Caco-2 (cell line): ENCODE data around the gene BOLA1. TPM values are rescaled to one million over a fixed set of nuclear protein-coding genes. Genes with fewer than 3 reads are reported as not detected.

ENCODE experiments used
- BruUV-seq: library from RNA; stranded (reverse); fragments of 400-500 nt; replicated peaks from 2 replicates; lab custom pipeline; 2021; lab: Mats Ljungman, UMichigan
- CTCF ChIA-PET: fragments of 300-600 bp; sonication (Branson Sonifier 250); formaldehyde crosslinking; loops from one replicate; lab custom pipeline; 2022; ENCODE audit warnings: antibody characterized with exemption; lab: Charles Lee
- POLR2A ChIA-PET: fragments of 300-600 bp; sonication (Branson Sonifier 250); formaldehyde crosslinking; loops from one replicate; lab custom pipeline; 2022; ENCODE audit warnings: antibody characterized with exemption; lab: Charles Lee
- DNase-seq, 2 experiments: peaks; one replicate each; pipeline versions ENCODE4 v3.0.0 to v3.0.0-alpha.2; 2020 to 2022
- H3K27me3 ChIP-seq: replicated peaks from 2 replicates; pipeline ENCODE4 v1.6.0; 2011; ENCODE audit warnings: low read length; ENCODE audit not compliant: control insufficient read depth, insufficient read depth
- H3K36me3 ChIP-seq: 2 replicates; pipeline ENCODE4 v1.5.1; 2011; ENCODE audit warnings: low read length; ENCODE audit not compliant: control insufficient read depth, insufficient read depth
- H3K4me1 ChIP-seq: fragments of 250-450 bp; sonication (Bioruptor Pico); 2 replicates; pipeline ENCODE4 v1.5.1; 2020; ENCODE audit warnings: mild to moderate bottlenecking
- H3K4me3 ChIP-seq: 2 replicates; pipeline ENCODE4 v1.5.1; 2011; ENCODE audit warnings: low read depth, mild to moderate bottlenecking, control low read depth, low read length
- H3K9me3 ChIP-seq: fragments of 250-450 bp; sonication (Bioruptor Pico); 2 replicates; pipeline ENCODE4 v1.5.1; 2020; ENCODE audit warnings: mild to moderate bottlenecking, moderate library complexity
- H3K27ac Mint-ChIP-seq: one replicate; pipeline ENCODE4 v1.8.0; 2022; ENCODE audit warnings: mixed read lengths; ENCODE audit not compliant: unreplicated experiment
- H3K27me3 Mint-ChIP-seq: one replicate; pipeline ENCODE4 v1.8.0; 2022; ENCODE audit warnings: mixed read lengths; ENCODE audit not compliant: insufficient read depth, unreplicated experiment
- H3K36me3 Mint-ChIP-seq: one replicate; pipeline ENCODE4 v1.8.0; 2022; ENCODE audit warnings: mild to moderate bottlenecking, mixed read lengths; ENCODE audit not compliant: insufficient read depth, unreplicated experiment
- H3K4me1 Mint-ChIP-seq: one replicate; pipeline ENCODE4 v1.8.0; 2022; ENCODE audit warnings: low read depth, mixed read lengths; ENCODE audit not compliant: unreplicated experiment
- H3K4me3 Mint-ChIP-seq: one replicate; pipeline ENCODE4 v1.8.0; 2022; ENCODE audit warnings: mild to moderate bottlenecking, moderate library complexity, mixed read lengths; ENCODE audit not compliant: unreplicated experiment
- H3K9me3 Mint-ChIP-seq: one replicate; pipeline ENCODE4 v1.8.0; 2022; ENCODE audit warnings: mixed read lengths; ENCODE audit not compliant: unreplicated experiment
- CTCF ChIP-seq, 2 experiments: fragments of 200-600 bp in 1 of 2; IDR thresholded peaks; 1 replicate in 1 of 2; 2 replicates in 1 of 2; pipeline versions ENCODE4 v1.5.1 to v1.8.0; 2011 to 2022; ENCODE audit warnings: antibody characterized with exemption in 1 of 2, control low read depth in 1 of 2, inconsistent platforms in 1 of 2, low read depth in 1 of 2, low read length in 1 of 2, mild to moderate bottlenecking in 1 of 2, moderate library complexity in 1 of 2; ENCODE audit not compliant: insufficient read depth in 1 of 2, severe bottlenecking in 1 of 2, unreplicated experiment in 1 of 2
- intact Hi-C: fragments of 100-400 bp; cut with micrococcal nuclease; formaldehyde crosslinking; loops from one replicate; pipeline ENCODE4 v1.10.0; 2022; ENCODE audit not compliant: unreplicated experiment
- total RNA-seq: library from RNA; stranded (reverse); gene quantifications from 2 replicates; pipeline ENCODE4 v1.2.3, GENCODE V29; 2022

BOLA1 gene
- total RNA-seq, 1 experiment from 2014 or later: 22.7 TPM

GRCh38 chr1:149927056-149927562, 27.7 kb downstream of the BOLA1 start:
- intact Hi-C loops: loop anchor here (1.0 kb wide), 1 partner anchor 28 kb away; the partner anchor contains the start of gene BOLA1
- ChIA-PET CTCF (no interaction called here), POLR2A (no interaction called here)
- Mint-ChIP-seq H3K4me3 (peak overlapping the region; percentile 91), H3K27ac (peak overlapping the region; percentile 94), H3K4me1 (peaks cover 11% of the 10 kb centered on the region), H3K36me3 (peaks cover 64% of the 10 kb centered on the region), H3K9me3 (no peaks in the 10 kb centered on the region), H3K27me3 (no peaks in the 10 kb centered on the region)
- no peaks in the 10 kb centered on the region for H3K27me3 ChIP-seq
- H3K4me3 ChIP-seq: peak overlapping the region; percentile 99
- H3K4me1 ChIP-seq: peaks cover 9% of the 10 kb centered on the region
- BruUV-seq: no TSS peak
- H3K9me3 ChIP-seq: no peaks in the 10 kb centered on the region
- no peak for TF ChIP-seq CTCF (IDR thresholded peaks at IDR 0.05; ENCODE audit: insufficient read depth in 1 of 2, low read depth in 1 of 2, low read length in 1 of 2, severe bottlenecking in 1 of 2, unreplicated experiment in 1 of 2)
- H3K36me3 ChIP-seq: peaks cover 2% of the 10 kb centered on the region; the same call in 1 of the 2 replicates
- no peak for DNase-seq

DNA sequence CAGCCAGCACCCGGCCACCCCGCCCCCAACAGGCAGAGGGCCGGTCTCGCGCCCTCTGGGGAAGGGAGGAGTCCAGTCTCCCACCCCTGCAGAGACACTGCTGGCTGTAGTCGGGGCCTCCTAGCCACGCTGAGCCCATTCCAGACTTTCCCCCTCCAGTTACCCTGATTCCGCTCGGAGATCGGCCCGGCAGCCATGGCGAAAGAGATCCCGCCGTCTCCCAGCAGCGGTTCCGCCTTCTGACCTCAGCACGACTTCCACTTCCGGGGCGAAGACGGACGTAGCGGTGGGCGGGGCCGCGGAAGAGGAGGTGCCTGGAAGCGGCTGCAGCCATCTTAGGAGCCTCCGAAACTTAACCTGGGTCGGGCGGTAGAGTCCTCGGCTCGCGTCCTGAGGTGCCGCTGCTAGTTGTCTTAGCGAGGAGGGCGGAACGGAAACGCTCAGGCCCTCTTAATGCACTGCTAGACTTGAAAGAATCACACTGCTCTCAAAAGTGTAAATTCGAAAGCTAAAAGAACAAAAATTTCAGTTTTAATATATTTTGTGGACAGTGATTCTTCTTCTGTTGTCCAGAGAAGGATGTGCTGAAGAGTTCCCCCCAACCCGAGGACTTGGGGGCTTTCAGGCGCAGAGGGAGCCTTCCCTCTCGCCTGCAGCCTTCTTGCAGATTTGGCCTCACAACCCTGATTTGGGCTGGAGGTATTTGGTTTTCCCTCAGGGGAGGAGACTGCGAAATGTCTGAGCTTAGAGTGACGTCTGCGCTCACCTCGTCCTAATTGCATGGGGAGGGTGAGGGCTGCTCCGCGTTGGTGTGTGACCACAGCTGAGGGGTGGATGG, 28.4 kb downstream of the BOLA1 start, which contains the start of gene SF3B4:
TSS of gene SF3B4 (minus strand) at position 241 of the 838 bp plus-strand sequence. CDS start at position 197, 44 bp downstream.
- peaks cover 9% of the 10 kb centered on the region for H3K4me1 ChIP-seq
- H3K4me3 Mint-ChIP-seq: peak within 1 kb of the TSS; percentile 91
- POLR2A ChIA-PET: interaction anchor here (0.8 to 1.2 kb wide), 7 partner anchors 9 to 769 kb away, joined by 3 to 21 read pairs (median 4); partner anchors contain the start of genes GOLPH3L and MTMR11
- CTCF ChIA-PET: interaction anchor here (0.7 to 1.6 kb wide), 5 partner anchors 10 to 260 kb away, joined by 3 to 5 read pairs (median 4); a partner anchor contains a TSS
- H3K4me1 Mint-ChIP-seq: peaks cover 11% of the 10 kb centered on the region
- H3K9me3 Mint-ChIP-seq: no peaks in the 10 kb centered on the region
- H3K27me3 Mint-ChIP-seq: no peaks in the 10 kb centered on the region
- peak within 1 kb of the TSS; percentile 99 for H3K4me3 ChIP-seq
- no peak for TF ChIP-seq CTCF (IDR thresholded peaks at IDR 0.05; ENCODE audit: insufficient read depth in 1 of 2, low read depth in 1 of 2, low read length in 1 of 2, severe bottlenecking in 1 of 2, unreplicated experiment in 1 of 2)
- H3K27me3 ChIP-seq: no peaks in the 10 kb centered on the region
- peaks cover 2% of the 10 kb centered on the region; the same call in 1 of the 2 replicates for H3K36me3 ChIP-seq
- intact Hi-C loops: loop anchor here (1.0 kb wide), 2 partner anchors 28 to 39 kb away; partner anchors contain the start of gene BOLA1
- H3K36me3 Mint-ChIP-seq: peaks cover 57% of the 10 kb centered on the region
- BruUV-seq: TSS peak; percentile 96
- peak within 1 kb of the TSS; percentile 94 for H3K27ac Mint-ChIP-seq
- no peaks in the 10 kb centered on the region for H3K9me3 ChIP-seq
- DNase-seq: peak; percentile 94 to 95

DNA sequence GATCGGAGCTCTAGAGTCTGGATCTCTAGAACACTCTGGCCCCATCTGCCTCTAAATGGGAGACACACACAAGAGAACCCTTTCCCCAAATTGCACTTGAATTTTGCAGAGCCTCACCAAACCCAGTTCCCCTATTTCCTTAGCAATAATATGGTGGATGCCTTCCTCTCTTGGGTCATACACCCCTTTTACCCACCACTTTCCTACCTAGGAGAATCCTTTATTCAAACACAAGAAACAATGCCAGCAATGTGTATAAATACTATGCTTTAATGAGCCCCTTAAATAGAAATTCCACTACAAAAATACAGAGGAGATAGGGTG, 29.0 kb downstream of the BOLA1 start:
- no peaks in the 10 kb centered on the region for H3K27me3 Mint-ChIP-seq
- intact Hi-C loops: loop anchor here (1.0 kb wide), 1 partner anchor 40 kb away; no protein-coding TSS in a partner anchor
- ChIA-PET CTCF (interaction anchor here (0.7 to 1.6 kb wide), 5 partner anchors 9 to 259 kb away, joined by 3 to 5 read pairs (median 4); a partner anchor contains a TSS), POLR2A (interaction anchor here (0.8 to 1.2 kb wide), 7 partner anchors 8 to 768 kb away, joined by 3 to 21 read pairs (median 4); partner anchors contain the start of genes GOLPH3L and MTMR11)
- H3K4me1 ChIP-seq: peaks cover 9% of the 10 kb centered on the region
- no TSS peak for BruUV-seq
- no peak for TF ChIP-seq CTCF (IDR thresholded peaks at IDR 0.05; ENCODE audit: insufficient read depth in 1 of 2, low read depth in 1 of 2, low read length in 1 of 2, severe bottlenecking in 1 of 2, unreplicated experiment in 1 of 2)
- peak overlapping the region; percentile 91 for H3K4me3 Mint-ChIP-seq
- H3K27me3 ChIP-seq: no peaks in the 10 kb centered on the region
- peaks cover 52% of the 10 kb centered on the region for H3K36me3 Mint-ChIP-seq
- DNase-seq: no peak
- H3K4me1 Mint-ChIP-seq: peaks cover 11% of the 10 kb centered on the region
- H3K36me3 ChIP-seq: peaks cover 2% of the 10 kb centered on the region; the same call in 1 of the 2 replicates
- H3K9me3 ChIP-seq: no peaks in the 10 kb centered on the region
- H3K9me3 Mint-ChIP-seq: no peaks in the 10 kb centered on the region
- H3K4me3 ChIP-seq: peak overlapping the region; percentile 99
- peak overlapping the region; percentile 94 for H3K27ac Mint-ChIP-seq
